Measurements from ENCODE around the gene LPCAT3. TPM values are rescaled to one million over a fixed set of nuclear protein-coding genes. Genes with fewer than 3 reads are reported as not detected.
"Not testable (repeated sequence)": the region's sequence is repeated elsewhere in the genome, so short reads cannot be mapped to it uniquely, and the experiment has no call there.

LPCAT3 gene
- total RNA-seq, 4 donors from 2014 or later: 27.5 to 46.3 (median 32.7) TPM

DNA sequence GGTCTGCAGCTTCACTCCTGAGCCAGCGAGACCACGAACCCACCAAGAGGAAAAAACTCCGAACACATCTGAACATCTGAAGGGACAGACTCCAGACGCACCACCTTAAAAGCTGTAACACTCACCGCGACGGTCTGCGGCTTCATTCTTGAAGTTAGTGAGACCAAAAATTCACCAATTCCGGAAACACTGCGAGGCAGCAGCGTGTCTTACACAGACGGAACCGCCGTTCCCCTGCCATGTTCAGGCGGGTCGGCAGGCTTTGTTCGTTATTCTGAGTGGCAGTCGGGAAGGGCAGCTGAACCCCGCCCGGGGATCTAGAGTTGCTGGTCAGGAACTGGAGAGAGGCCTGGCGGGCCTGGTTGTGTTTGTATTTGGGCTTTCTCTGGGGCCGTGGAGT is 20.3 kb upstream of the LPCAT3 start:
- TF ChIP-seq, protein P1, sequence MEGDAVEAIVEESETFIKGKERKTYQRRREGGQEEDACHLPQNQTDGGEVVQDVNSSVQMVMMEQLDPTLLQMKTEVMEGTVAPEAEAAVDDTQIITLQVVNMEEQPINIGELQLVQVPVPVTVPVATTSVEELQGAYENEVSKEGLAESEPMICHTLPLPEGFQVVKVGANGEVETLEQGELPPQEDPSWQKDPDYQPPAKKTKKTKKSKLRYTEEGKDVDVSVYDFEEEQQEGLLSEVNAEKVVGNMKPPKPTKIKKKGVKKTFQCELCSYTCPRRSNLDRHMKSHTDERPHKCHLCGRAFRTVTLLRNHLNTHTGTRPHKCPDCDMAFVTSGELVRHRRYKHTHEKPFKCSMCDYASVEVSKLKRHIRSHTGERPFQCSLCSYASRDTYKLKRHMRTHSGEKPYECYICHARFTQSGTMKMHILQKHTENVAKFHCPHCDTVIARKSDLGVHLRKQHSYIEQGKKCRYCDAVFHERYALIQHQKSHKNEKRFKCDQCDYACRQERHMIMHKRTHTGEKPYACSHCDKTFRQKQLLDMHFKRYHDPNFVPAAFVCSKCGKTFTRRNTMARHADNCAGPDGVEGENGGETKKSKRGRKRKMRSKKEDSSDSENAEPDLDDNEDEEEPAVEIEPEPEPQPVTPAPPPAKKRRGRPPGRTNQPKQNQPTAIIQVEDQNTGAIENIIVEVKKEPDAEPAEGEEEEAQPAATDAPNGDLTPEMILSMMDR (IDR thresholded peaks at IDR 0.05): no peak
- no peak for TF ChIP-seq POLR2A (IDR thresholded peaks at IDR 0.05)
- Histone ChIP-seq H3K4me3 (no peak overlapping the region), H3K36me3 (no peaks in the 10 kb centered on the region), H3K27ac (no peak overlapping the region), H3K4me1 (peaks cover 0 to 13% (median 4%) of the 10 kb centered on the region in 3 donors), H3K27me3 (no peaks in the 10 kb centered on the region), H3K9me3 (no peaks in the 10 kb centered on the region)
- WGBS, 2 donors: 88 to 90% methylated on average over 15 to 21 of the region's 22 CpGs
- no peak for DNase-seq
- intact Hi-C loops (cut with DNase I): no loop called here

DNA sequence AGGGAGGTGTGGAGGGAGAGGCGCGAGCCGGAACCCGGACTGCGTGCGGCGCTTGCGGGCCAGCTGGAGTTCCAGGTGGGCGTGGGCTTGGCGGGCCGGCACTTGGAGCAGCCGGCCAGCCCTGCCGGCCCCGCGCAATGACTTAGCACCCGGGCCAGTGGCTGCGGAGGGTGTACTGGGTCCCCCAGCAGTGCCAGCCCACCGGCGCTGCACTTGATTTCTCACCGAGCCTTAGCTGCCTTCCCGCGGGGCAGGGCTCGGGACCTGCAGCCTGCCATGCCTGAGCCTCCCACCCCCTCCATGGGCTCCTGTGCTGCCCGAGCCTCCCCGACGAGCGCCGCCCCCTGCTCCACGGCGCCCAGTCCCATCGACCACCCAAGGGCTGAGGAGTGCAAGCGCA is 19.1 kb upstream of the LPCAT3 start:
- intact Hi-C loops (cut with DNase I); H3K27me3 ChIP-seq; DNase-seq; H3K9me3 ChIP-seq; H3K27ac ChIP-seq; H3K36me3 ChIP-seq; H3K4me3 ChIP-seq: not testable (repeated sequence)
- WGBS, 2 donors: no CpG with 5 or more reads among the region's 32 CpGs
- peaks cover 0 to 13% (median 4%) of the 10 kb centered on the region in 3 donors for H3K4me1 ChIP-seq

DNA sequence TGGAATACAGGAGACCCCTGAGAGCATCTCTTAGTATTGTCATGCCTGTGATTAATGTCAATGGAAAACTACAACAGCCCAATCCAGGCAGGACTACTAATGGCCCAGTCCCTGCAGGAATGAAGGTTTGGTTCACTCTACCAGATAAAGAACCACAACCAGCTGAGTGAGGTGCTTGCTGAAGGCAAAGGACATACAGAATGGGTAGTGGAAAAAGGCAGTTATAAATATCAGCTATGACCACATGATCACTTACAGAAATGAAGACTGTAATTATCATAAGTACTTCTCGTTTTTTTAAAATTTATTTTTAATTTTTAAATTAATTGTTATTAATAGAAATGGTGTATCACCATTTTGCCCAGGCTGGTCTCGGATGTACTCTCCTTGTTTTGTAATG is 17.2 kb upstream of the LPCAT3 start:
- no peak overlapping the region for H3K4me3 ChIP-seq
- no peak overlapping the region for H3K27ac ChIP-seq
- no peak for DNase-seq
- no peaks in the 10 kb centered on the region for H3K9me3 ChIP-seq
- intact Hi-C loops (cut with DNase I): no loop called here
- WGBS, 2 donors: 66 to 78% methylated on average over 2 of the region's 2 CpGs
- H3K27me3 ChIP-seq: no peaks in the 10 kb centered on the region
- TF ChIP-seq, protein P1 (IDR thresholded peaks at IDR 0.05): no peak
- TF ChIP-seq POLR2A (IDR thresholded peaks at IDR 0.05): no peak
- no peaks in the 10 kb centered on the region for H3K36me3 ChIP-seq
- peaks cover 0 to 13% (median 4%) of the 10 kb centered on the region in 3 donors for H3K4me1 ChIP-seq

DNA sequence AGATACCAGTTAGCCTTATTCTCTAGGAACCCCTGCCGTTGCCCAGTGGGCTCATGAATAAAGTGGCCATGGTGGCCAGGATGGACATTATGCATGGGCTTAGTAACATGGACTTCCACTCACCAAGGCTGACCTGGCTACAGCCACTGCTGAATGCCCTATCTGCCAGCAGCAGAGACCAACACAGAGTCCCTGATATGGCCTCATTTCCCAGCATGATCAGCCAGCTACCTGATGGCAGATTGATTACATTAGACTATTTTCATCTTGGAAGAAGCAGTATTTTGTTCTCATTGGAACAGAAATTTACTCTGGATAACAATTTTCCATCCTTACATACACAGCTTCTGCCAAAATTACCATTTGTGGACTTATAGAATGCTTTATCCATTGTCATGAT is 16.2 kb upstream of the LPCAT3 start:
- Histone ChIP-seq H3K27me3 (no peaks in the 10 kb centered on the region), H3K4me3 (no peak overlapping the region), H3K9me3 (no peaks in the 10 kb centered on the region), H3K4me1 (peaks cover 0 to 8% (median 0%) of the 10 kb centered on the region in 3 donors), H3K36me3 (no peaks in the 10 kb centered on the region), H3K27ac (no peak overlapping the region)
- no peak for DNase-seq
- 79 to 83% methylated on average over 1 of the region's 1 CpG for WGBS, 2 donors
- TF ChIP-seq, protein P1 (IDR thresholded peaks at IDR 0.05): no peak
- no peak for TF ChIP-seq POLR2A (IDR thresholded peaks at IDR 0.05)
- intact Hi-C loops (cut with DNase I): no loop called here

DNA sequence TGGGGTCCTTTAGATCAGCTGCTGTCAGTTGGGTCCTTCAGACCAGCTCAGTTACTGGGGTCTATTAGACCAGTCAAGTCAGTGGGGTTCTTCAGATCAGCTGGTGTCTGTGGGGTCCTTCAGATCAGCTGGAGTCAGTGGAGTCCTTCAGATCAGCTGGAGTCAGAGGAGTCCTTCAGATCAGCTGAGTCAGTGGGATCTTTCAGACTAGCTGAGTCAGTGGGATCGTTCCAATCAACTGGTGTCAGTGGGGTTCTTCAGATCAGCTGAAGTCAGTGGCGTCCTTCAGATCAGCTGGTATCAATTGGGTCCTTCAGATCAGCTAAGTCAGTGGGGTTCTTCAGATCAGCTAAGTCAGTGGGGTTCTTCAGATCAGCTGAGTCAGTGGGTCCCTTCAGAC is 14.7 kb upstream of the LPCAT3 start:
- 100% methylated on average over 1 of the region's 2 CpGs; no CpG with 5 or more reads in 1 of the 2 donors for WGBS, 2 donors
- intact Hi-C loops (cut with DNase I): no loop called here
- no peaks in the 10 kb centered on the region for H3K9me3 ChIP-seq
- no peak overlapping the region for H3K4me3 ChIP-seq
- no peaks in the 10 kb centered on the region for H3K36me3 ChIP-seq
- H3K27ac ChIP-seq: no peak overlapping the region
- no peaks in the 10 kb centered on the region for H3K27me3 ChIP-seq
- DNase-seq: no peak
- no peak for TF ChIP-seq POLR2A (IDR thresholded peaks at IDR 0.05)
- TF ChIP-seq, protein P1 (IDR thresholded peaks at IDR 0.05): no peak
- no peaks in the 10 kb centered on the region for H3K4me1 ChIP-seq

DNA sequence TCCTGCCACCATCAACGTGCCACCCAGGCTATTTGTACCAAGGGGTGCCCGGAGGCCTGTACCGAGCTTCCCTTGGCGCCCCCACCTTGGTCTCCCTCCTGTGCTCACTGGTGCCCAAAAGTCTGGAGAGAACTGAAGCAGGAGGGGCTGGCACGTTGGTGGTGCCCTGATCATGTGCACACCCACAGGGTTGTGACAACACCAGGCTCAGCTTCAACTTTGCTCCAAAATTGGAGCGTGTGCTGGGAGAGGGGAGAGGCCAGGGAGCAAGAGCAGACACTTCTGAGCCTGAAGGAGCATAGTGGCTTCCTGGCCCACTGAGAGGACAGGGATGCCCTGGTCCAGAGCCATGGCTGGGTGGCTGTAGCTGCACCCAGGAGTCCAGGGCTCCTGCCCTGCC is 13.0 kb upstream of the LPCAT3 start:
- TF ChIP-seq, protein P1 (IDR thresholded peaks at IDR 0.05): no peak
- no peak for TF ChIP-seq POLR2A (IDR thresholded peaks at IDR 0.05)
- no peaks in the 10 kb centered on the region for H3K36me3 ChIP-seq
- no peaks in the 10 kb centered on the region for H3K9me3 ChIP-seq
- DNase-seq: no peak
- H3K4me1 ChIP-seq: no peaks in the 10 kb centered on the region
- intact Hi-C loops (cut with DNase I): no loop called here
- no peak overlapping the region for H3K4me3 ChIP-seq
- no peaks in the 10 kb centered on the region for H3K27me3 ChIP-seq
- WGBS, 2 donors: 70 to 100% methylated on average over 1 to 2 of the region's 6 CpGs
- H3K27ac ChIP-seq: no peak overlapping the region
